Left hindlimb (tissue), 1 donor: Measurements from ENCODE around the gene S100A8.
"Not testable (repeated sequence)": the region's sequence is repeated elsewhere in the genome, so short reads cannot be mapped to it uniquely, and the experiment has no call there.

ENCODE experiments used
- DNase-seq: peaks from one replicate; pipeline ENCODE4 v3.0.0-alpha.2; 2018

The S100A8 gene

GRCh38 chr1:153360592-153361479 lies 30.0 kb downstream of the S100A8 start:
- no peak for DNase-seq

DNA sequence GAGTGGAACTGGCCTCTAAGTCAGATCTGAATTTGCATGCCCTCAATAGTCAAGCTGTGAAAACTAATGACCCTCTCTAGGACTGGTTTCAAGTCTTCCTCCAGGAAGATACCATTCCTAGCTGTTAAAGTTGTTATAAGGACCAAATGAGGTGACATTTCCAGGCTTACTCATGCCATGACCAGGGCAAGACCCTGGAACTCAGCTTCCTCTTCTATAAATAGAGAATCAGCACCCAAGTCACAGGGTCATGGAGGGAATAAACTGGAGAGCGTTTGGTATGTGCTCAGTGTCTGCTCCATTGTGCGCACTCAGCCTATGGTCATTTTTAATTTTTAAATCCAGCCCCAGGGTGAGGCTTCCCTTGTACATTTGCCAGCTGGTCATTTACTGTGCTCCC lies 30.7 kb downstream of the S100A8 start:
- no peak for DNase-seq

DNA sequence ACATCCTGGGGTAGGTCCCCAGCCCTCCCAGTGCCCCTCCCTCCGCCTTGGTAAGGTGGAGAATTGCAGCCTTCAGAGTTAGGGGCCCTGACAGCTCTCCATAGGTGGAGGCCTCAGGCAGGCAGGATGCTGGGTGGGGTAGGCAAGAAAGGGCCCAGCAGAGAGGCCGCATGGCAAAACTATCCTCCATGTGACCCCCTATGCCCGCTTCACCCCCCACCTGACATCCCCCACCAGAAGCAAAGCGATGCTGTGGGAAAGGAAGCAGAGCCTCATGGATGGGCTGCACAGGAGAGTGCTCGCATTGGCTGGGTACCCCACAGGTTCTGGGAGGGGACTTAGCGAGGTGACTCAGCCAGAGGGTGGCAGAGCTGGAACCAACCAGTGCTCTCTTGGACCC lies 31.6 kb downstream of the S100A8 start:
- no peak for DNase-seq

GRCh38 chr1:153358691-153358975 lies 32.2 kb downstream of the S100A8 start:
- DNase-seq: no peak

GRCh38 chr1:153357853-153358690 lies 32.8 kb downstream of the S100A8 start, which contains the start of gene S100A9:
TSS of gene S100A9 (plus strand) at chr1:153357854. CDS start at chr1:153358284, 430 bp downstream.
- no peak for DNase-seq

GRCh38 chr1:153357076-153357852 lies 33.6 kb downstream of the S100A8 start:
- DNase-seq: no peak

GRCh38 chr1:153356392-153357075 lies 34.3 kb downstream of the S100A8 start:
- DNase-seq: no peak

DNA sequence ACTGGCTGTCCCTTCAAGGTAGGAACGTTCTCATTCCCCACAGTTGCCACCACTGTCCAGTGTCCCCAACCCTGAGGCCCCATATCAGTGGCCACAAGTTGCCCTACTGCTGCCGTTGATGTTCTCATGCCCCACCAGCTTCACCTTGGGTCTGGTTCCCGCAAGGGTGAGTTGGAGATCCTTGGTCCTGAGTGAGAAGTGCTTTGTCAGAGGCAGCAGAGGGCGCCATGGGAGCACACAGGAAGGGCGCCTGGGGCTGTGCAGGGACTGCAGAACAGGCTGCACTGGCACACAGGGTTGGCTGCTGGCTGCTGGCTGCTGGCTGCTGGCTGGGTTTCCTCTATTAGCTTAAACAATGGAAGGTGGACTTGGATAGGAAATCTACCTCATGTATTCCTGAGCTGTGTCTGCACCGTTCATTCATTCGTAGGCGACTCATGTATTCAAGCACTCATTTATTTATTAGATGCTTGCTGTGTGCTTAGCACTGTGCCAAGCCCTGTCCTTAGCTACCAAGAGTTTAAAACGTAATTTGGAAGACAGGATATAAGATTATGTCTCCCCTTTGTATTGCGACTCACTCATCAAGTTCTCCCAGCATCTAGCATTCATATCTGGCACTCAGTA lies 35.3 kb downstream of the S100A8 start:
- DNase-seq: no peak

DNA sequence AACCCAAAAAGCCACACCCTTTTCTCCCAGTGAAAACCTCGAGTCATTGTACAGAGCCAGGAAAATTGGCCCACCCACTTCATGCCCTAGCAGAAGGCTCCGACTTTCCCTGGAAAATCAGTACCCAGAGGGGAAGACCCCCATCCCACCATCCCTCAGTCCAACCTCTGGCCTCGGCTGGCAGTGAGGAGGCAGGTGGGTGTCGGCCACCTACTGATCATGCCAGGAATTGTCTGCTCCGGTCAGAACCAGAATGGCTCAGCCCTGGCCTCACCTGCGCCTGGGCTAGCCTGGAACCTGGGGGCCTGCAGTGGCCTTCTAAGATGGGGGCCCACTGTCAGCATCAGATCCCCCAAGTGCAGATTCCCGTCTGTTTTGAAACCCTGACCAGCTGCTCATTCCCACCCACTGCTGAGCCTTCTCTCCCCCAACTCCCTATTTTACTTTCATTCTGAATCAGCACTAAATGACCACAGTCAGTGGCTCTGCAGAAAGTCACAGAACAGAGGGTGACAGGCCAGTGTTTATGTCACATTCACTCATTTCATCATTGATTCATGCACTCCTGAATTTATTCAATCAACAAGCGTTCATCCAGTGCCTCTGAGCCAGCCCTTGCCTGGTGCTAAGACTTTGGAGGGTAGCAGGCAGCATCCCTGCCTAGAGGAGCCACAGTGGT lies 36.2 kb downstream of the S100A8 start:
- no peak for DNase-seq

DNA sequence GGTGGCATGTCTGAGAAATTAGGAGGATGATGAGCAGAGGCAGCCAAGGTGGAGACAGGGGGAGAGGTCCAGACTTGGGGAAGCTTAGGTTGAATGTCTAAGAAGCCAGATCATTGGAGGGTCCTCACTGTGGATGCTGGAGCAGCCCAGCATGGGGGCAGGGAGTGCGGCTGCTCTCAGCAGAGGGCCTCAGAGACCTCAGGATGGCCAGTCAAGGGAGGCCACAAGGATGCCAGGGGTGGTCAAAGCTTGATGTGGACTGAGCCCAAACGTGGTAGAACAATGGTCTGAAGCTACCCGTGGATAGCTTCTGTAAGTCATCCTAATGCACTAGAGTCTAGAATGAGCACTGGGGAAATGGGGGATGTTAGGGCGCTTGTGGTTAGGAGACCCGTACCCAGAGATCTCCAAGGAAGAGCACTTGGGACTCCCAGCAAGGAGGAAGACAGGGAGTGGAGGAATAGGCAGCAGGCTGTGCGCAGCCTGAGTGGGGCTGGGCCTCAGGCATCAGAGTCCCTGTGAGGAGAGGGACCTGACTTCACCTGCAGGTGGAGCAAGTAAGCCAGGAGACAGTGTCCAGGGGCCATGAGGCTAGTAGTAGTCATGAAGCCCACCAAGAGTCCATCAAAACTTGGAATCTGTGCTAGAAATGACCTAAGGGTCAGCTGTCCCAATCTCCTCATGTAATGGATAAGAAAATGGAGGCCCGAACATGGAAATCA lies 37.5 kb downstream of the S100A8 start:
- DNase-seq: no peak

DNA sequence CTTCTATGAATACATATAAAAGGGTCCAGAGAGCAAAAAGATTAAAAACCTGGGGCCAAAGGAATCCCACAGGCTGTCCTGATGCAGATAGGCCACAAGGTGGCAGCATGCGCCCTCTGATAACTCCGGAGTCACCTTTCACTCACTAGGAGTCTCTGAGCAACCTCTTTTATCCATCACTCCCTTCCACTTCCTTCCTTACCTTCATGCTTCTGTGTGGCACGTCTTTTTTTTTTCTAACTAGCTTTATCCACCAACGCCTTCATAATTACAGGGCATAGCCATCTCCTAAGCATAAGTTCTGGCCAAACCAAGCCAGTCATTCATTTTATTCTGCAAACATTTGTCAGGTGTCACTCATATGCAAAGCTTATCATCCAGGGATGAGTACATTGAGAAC lies 38.4 kb downstream of the S100A8 start:
- DNase-seq: peak; percentile 53

GRCh38 chr1:153350321-153350957 lies 40.4 kb downstream of the S100A8 start:
- no peak for DNase-seq

DNA sequence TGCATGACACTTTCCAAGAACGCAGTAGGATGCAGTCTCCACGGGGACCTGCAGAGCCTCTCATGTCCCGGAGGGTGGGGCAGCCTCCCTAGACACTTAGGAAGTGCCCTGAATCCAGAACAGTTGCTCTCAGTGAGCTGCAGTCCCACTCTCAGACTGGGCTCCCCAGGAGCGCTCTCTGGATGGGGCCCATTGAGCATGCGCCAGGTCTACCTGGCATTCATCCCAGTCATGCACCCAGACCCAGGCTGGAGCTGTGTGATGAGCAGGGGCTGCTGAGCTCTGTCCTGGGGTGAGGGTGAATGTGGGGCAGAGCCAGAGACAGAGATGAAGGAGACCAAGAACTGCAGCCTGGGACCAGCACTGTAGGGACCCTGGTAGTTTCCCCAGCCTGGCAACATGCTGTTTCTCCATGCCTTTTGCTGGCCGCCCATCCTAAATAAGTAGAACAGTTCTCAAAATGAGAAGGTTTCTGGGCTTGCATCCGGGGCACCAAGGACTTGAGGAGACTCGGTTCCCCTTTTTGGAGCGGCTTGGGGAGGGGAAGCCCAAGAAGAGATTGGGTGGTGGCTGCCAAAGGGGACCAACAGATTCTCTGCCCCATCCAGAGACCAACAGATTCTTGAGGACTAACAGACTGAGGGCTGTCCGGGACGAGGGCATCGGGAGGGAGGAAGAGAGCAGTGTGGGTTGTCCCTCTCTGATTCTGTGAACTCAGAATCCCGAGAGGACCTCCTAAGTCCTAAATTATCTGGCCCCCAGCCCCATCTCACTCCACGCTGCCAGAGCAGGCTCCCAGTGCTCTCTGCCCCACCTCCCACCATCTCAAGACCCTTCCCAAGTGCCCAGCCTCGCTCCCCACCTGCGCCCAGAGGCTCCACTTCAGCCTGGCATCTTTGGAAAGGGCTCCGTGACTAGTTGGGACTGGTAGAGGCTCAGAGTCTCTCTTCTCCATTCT lies 41.2 kb downstream of the S100A8 start:
- no peak for DNase-seq

- DNase-seq: no peak
These were observed 42.1 kb downstream of the S100A8 start, which contains the start of gene PGLYRP4 for GRCh38 chr1:153348511-153349362. TSS of gene PGLYRP4 (minus strand) at chr1:153348841. CDS start at chr1:153347932, 909 bp downstream.

- no peak for DNase-seq
These were observed 43.0 kb downstream of the S100A8 start for GRCh38 chr1:153347856-153348255.

GRCh38 chr1:153347049-153347448 lies 43.8 kb downstream of the S100A8 start:
- not testable (repeated sequence) for DNase-seq

DNA sequence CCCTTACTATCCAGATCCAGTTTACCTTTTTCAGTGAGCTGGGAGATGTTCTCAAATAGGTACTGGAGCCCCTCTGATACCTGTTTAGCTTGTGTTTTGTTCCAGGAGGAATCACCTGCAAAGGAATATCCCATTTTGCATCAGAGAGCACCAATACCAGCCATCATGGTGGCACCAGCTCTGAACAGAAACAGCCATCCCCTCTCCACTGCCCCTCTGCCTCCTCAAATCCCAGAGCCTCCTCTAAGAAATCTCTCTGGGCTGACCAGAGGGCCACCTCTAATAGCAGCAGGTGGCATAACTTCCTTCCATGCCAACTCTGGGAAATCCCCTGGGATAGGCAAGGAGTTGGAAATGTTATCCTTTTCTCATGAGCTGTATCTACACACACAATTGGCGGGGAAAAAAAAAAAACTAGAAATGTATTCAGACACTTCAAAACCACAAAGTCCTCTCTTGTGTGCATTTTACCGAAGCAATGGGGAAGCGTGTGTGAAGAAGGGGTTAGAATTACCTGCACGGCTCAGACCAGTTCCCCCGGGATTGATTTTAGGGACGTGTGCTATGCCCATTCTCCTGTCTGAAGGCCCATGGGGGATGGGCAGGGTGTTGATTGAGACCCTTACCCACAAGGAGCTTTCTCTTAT lies 44.7 kb downstream of the S100A8 start:
- DNase-seq: no peak
